Thyroid gland (tissue), 4 donors: Measurements from ENCODE around the gene ALG5. TPM values are rescaled to one million over a fixed set of nuclear protein-coding genes. Genes with fewer than 3 reads are reported as not detected.

Experiments
- DNase-seq, 2 donors: peaks; one replicate each; pipeline ENCODE4 v3.0.0-alpha.2; 2019
- H3K27ac ChIP-seq, 3 donors: fragments of 200-600 bp; sonication (generic); 1 replicate in 2 of 3; 2 replicates in 1 of 3; pipeline ENCODE4 v1.5.1; 2016 to 2019; ENCODE audit warnings: mild to moderate bottlenecking in 1 of 3, moderate library complexity in 1 of 3
- H3K27me3 ChIP-seq: fragments of 200-600 bp; sonication (generic); one replicate; pipeline ENCODE4 v1.5.1; 2019
- H3K36me3 ChIP-seq, 2 donors: fragments of 200-600 bp; sonication (generic); one replicate each; pipeline ENCODE4 v1.5.1; 2016 to 2019
- H3K4me1 ChIP-seq, 2 donors: fragments of 200-600 bp; sonication (generic); one replicate each; pipeline ENCODE4 v1.5.1; 2017 to 2019
- H3K4me3 ChIP-seq, 3 donors: fragments of 200-600 bp; sonication (generic); replicated peaks in 1 of 3; 1 replicate in 2 of 3; 2 replicates in 1 of 3; pipeline ENCODE4 v1.5.1; 2016; ENCODE audit warnings: mild to moderate bottlenecking in 1 of 3
- H3K9me3 ChIP-seq: fragments of 200-600 bp; sonication (generic); one replicate; pipeline ENCODE4 v1.5.1; 2017
- CTCF ChIP-seq, 6 experiments: fragments of 200-600 bp in 3 of 6; fragments of 450-650 bp in 3 of 6; sonication (generic) in 3 of 6; IDR thresholded peaks; one replicate each; pipeline ENCODE4 v1.5.1; 2016 to 2019; ENCODE audit warnings: antibody characterized with exemption in 6 of 6, mild to moderate bottlenecking in 2 of 6, inconsistent platforms in 1 of 6, moderate library complexity in 1 of 6
- POLR2A ChIP-seq, 2 donors: fragments of 450-650 bp; IDR thresholded peaks; one replicate each; pipeline ENCODE4 v1.6.1; 2017; ENCODE audit warnings: antibody characterized with exemption in 2 of 2, mild to moderate bottlenecking in 2 of 2, moderate library complexity in 1 of 2
- WGBS, 2 donors: methylation state at CpG; one replicate each; pipeline ENCODE4 v1.1.5; 2017; 5-methylcytosine and 5-hydroxymethylcytosine counted together
- intact Hi-C: fragments of 100-400 bp; cut with DNase I; formaldehyde crosslinking; loops from one replicate; pipeline ENCODE4 v1.15.1; 2023
- total RNA-seq, 4 donors: library from RNA; depleted of rRNA; stranded (reverse); fragments of >200 nt; gene quantifications; one replicate each; pipeline ENCODE4 v1.2.3, GENCODE V29; 2016

The ALG5 gene
- total RNA-seq, 4 donors from 2014 or later = 41.4 to 74.1 (median 70.0) TPM

GRCh38 chr13:36973621-36974295 lies 25.4 kb downstream of the ALG5 start:
- no peak for DNase-seq
- Histone ChIP-seq H3K4me3 (no peak overlapping the region), H3K4me1 (no peaks in the 10 kb centered on the region), H3K27me3 (no peaks in the 10 kb centered on the region), H3K36me3 (peaks cover 13 to 21% of the 10 kb centered on the region in 2 donors), H3K9me3 (no peaks in the 10 kb centered on the region), H3K27ac (no peak overlapping the region)
- WGBS, 2 donors = 94 to 96% methylated on average over 5 of the region's 5 CpGs
- intact Hi-C loops = no loop called here
- no peak for TF ChIP-seq CTCF (IDR thresholded peaks at IDR 0.05)
- no peak for TF ChIP-seq POLR2A (IDR thresholded peaks at IDR 0.05)

DNA sequence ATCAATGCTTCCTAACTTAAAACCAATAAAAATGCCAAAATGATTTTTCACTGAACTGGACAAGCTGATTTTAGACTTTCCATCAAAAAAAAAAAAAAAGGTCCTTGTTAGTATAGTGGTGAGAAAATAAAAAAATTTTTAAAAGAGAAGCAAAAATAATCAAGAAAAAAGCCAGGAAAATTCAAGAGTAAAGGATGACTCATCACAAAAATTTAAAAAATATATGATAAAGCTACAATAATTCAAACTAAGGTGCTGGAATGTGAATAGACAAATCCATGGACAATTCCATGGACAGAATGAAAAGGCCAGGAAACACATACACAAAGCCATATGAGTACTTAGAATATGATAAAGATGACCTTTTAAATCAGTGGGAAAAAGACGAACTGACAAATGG lies 26.1 kb downstream of the ALG5 start:
- Histone ChIP-seq H3K4me1 (no peaks in the 10 kb centered on the region), H3K27ac (no peak overlapping the region), H3K36me3 (peaks cover 13 to 21% of the 10 kb centered on the region in 2 donors), H3K4me3 (no peak overlapping the region), H3K27me3 (no peaks in the 10 kb centered on the region), H3K9me3 (no peaks in the 10 kb centered on the region)
- 94 to 98% methylated on average over 1 of the region's 1 CpG for WGBS, 2 donors
- intact Hi-C loops = no loop called here
- TF ChIP-seq CTCF (IDR thresholded peaks at IDR 0.05) (no peak), POLR2A (IDR thresholded peaks at IDR 0.05) (no peak)
- no peak for DNase-seq

DNA sequence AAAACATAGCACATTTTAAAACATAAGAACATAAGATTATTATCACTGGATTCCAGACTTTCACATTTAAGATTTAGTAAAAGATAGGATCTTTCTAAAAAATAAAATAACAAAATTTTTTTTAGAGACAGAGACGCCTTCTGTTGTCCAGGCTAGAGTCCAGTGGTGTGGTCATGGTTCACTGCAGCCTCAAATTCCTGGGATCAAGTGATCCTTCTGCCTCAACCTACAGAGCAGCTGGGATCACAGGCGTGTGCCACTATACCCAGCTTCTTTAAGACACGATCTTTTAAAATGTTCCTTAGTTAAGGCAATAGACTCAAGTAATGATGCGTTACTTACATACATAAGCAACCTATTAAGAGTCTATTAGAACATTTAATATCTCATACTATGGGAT lies 32.7 kb downstream of the ALG5 start:
- Histone ChIP-seq H3K4me1 (no peaks in the 10 kb centered on the region), H3K9me3 (no peaks in the 10 kb centered on the region), H3K27me3 (no peaks in the 10 kb centered on the region), H3K36me3 (peaks cover 18 to 20% of the 10 kb centered on the region in 2 donors), H3K27ac (no peak overlapping the region), H3K4me3 (no peak overlapping the region)
- TF ChIP-seq POLR2A (IDR thresholded peaks at IDR 0.05) (no peak), CTCF (IDR thresholded peaks at IDR 0.05) (no peak)
- intact Hi-C loops = no loop called here
- peak in 1 of 2 donors; percentile 9 for DNase-seq
- WGBS, 2 donors = 84 to 86% methylated on average over 4 of the region's 4 CpGs

GRCh38 chr13:36965767-36966166 lies 33.4 kb downstream of the ALG5 start:
- peaks cover 15 to 17% of the 10 kb centered on the region in 2 donors for H3K36me3 ChIP-seq
- H3K4me1 ChIP-seq = no peaks in the 10 kb centered on the region
- no peaks in the 10 kb centered on the region for H3K9me3 ChIP-seq
- 86 to 90% methylated on average over 2 of the region's 2 CpGs for WGBS, 2 donors
- H3K4me3 ChIP-seq = no peak overlapping the region
- no peak for TF ChIP-seq POLR2A (IDR thresholded peaks at IDR 0.05)
- no peak for TF ChIP-seq CTCF (IDR thresholded peaks at IDR 0.05)
- intact Hi-C loops = no loop called here
- DNase-seq = no peak
- no peak overlapping the region for H3K27ac ChIP-seq
- no peaks in the 10 kb centered on the region for H3K27me3 ChIP-seq

- peaks cover 6 to 13% of the 10 kb centered on the region in 2 donors for H3K36me3 ChIP-seq
- H3K27ac ChIP-seq = no peak overlapping the region
- no peaks in the 10 kb centered on the region for H3K4me1 ChIP-seq
- DNase-seq = no peak
- H3K27me3 ChIP-seq = no peaks in the 10 kb centered on the region
- TF ChIP-seq POLR2A (IDR thresholded peaks at IDR 0.05) (no peak), CTCF (IDR thresholded peaks at IDR 0.05) (no peak)
- intact Hi-C loops = no loop called here
- no peaks in the 10 kb centered on the region for H3K9me3 ChIP-seq
- 89 to 92% methylated on average over 2 of the region's 2 CpGs for WGBS, 2 donors
- no peak overlapping the region for H3K4me3 ChIP-seq
Measured at GRCh38 chr13:36959456-36960116, 39.6 kb downstream of the ALG5 start.
